Measurements from ENCODE around the gene TSPAN18. TPM values are rescaled to one million over a fixed set of nuclear protein-coding genes. Genes with fewer than 3 reads are reported as not detected.

Gene TSPAN18
- total RNA-seq, 3 donors from 2014 or later = 1.0 to 2.0 (median 1.8) TPM

- no peak for DNase-seq (ENCODE audit: low spot score in 2 of 2)
Measured at GRCh38 chr11:44748606-44749005, 21.8 kb downstream of the TSPAN18 start.

GRCh38 chr11:44749189-44749588, 22.4 kb downstream of the TSPAN18 start:
- no peak for DNase-seq (ENCODE audit: low spot score in 2 of 2)
- intact Hi-C loops (cut with DNase I; ENCODE audit: low total_unique reads) = no loop called here
- no peak overlapping the region for H3K27ac ChIP-seq
- TF ChIP-seq POLR2A (IDR thresholded peaks at IDR 0.05) (no peak), POLR2AphosphoS5 (IDR thresholded peaks at IDR 0.05) (no peak)
- TF ChIP-seq, protein P1, sequence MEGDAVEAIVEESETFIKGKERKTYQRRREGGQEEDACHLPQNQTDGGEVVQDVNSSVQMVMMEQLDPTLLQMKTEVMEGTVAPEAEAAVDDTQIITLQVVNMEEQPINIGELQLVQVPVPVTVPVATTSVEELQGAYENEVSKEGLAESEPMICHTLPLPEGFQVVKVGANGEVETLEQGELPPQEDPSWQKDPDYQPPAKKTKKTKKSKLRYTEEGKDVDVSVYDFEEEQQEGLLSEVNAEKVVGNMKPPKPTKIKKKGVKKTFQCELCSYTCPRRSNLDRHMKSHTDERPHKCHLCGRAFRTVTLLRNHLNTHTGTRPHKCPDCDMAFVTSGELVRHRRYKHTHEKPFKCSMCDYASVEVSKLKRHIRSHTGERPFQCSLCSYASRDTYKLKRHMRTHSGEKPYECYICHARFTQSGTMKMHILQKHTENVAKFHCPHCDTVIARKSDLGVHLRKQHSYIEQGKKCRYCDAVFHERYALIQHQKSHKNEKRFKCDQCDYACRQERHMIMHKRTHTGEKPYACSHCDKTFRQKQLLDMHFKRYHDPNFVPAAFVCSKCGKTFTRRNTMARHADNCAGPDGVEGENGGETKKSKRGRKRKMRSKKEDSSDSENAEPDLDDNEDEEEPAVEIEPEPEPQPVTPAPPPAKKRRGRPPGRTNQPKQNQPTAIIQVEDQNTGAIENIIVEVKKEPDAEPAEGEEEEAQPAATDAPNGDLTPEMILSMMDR (IDR thresholded peaks at IDR 0.05) = no peak
- no peaks in the 10 kb centered on the region for H3K27me3 ChIP-seq
- no peaks in the 10 kb centered on the region for H3K9me3 ChIP-seq
- no peaks in the 10 kb centered on the region for H3K4me1 ChIP-seq
- H3K4me3 ChIP-seq = no peak overlapping the region
- H3K36me3 ChIP-seq = no peaks in the 10 kb centered on the region

More at GRCh38 chr11:44748606-44749005, 21.8 kb downstream of the TSPAN18 start:
- H3K27ac ChIP-seq = no peak overlapping the region
- H3K4me1 ChIP-seq = no peaks in the 10 kb centered on the region
- H3K4me3 ChIP-seq = no peak overlapping the region
- intact Hi-C loops (cut with DNase I; ENCODE audit: low total_unique reads) = no loop called here
- no peaks in the 10 kb centered on the region for H3K36me3 ChIP-seq
- H3K27me3 ChIP-seq = no peaks in the 10 kb centered on the region
- TF ChIP-seq POLR2AphosphoS5 (IDR thresholded peaks at IDR 0.05) (no peak), POLR2A (IDR thresholded peaks at IDR 0.05) (no peak)
- TF ChIP-seq, protein P1 (IDR thresholded peaks at IDR 0.05) = no peak
- H3K9me3 ChIP-seq = no peaks in the 10 kb centered on the region

- DNase-seq (ENCODE audit: low spot score in 2 of 2) = no peak
- no peak for TF ChIP-seq POLR2A (IDR thresholded peaks at IDR 0.05)
- TF ChIP-seq, protein P1 (IDR thresholded peaks at IDR 0.05) = no peak
- no peak for TF ChIP-seq POLR2AphosphoS5 (IDR thresholded peaks at IDR 0.05)
- no peak overlapping the region for H3K4me3 ChIP-seq
- no peaks in the 10 kb centered on the region for H3K9me3 ChIP-seq
- no peaks in the 10 kb centered on the region for H3K4me1 ChIP-seq
- intact Hi-C loops (cut with DNase I; ENCODE audit: low total_unique reads) = no loop called here
- no peaks in the 10 kb centered on the region for H3K27me3 ChIP-seq
- H3K36me3 ChIP-seq = no peaks in the 10 kb centered on the region
- no peak overlapping the region for H3K27ac ChIP-seq
Measured at GRCh38 chr11:44750551-44751465, 24.0 kb downstream of the TSPAN18 start.

GRCh38 chr11:44752300-44752699, 25.5 kb downstream of the TSPAN18 start:
- Histone ChIP-seq H3K9me3 (no peaks in the 10 kb centered on the region), H3K4me3 (no peak overlapping the region), H3K36me3 (no peaks in the 10 kb centered on the region), H3K27me3 (no peaks in the 10 kb centered on the region), H3K27ac (no peak overlapping the region), H3K4me1 (no peaks in the 10 kb centered on the region)
- intact Hi-C loops (cut with DNase I; ENCODE audit: low total_unique reads) = no loop called here
- DNase-seq (ENCODE audit: low spot score in 2 of 2) = no peak
- TF ChIP-seq POLR2A (IDR thresholded peaks at IDR 0.05) = no peak
- no peak for TF ChIP-seq POLR2AphosphoS5 (IDR thresholded peaks at IDR 0.05)
- TF ChIP-seq, protein P1 (IDR thresholded peaks at IDR 0.05) = no peak

GRCh38 chr11:44752713-44753112, 26.0 kb downstream of the TSPAN18 start:
- H3K9me3 ChIP-seq = no peaks in the 10 kb centered on the region
- no peaks in the 10 kb centered on the region for H3K27me3 ChIP-seq
- intact Hi-C loops (cut with DNase I; ENCODE audit: low total_unique reads) = no loop called here
- no peaks in the 10 kb centered on the region for H3K4me1 ChIP-seq
- H3K4me3 ChIP-seq = no peak overlapping the region
- H3K36me3 ChIP-seq = no peaks in the 10 kb centered on the region
- no peak overlapping the region for H3K27ac ChIP-seq
- DNase-seq (ENCODE audit: low spot score in 2 of 2) = no peak
- TF ChIP-seq POLR2AphosphoS5 (IDR thresholded peaks at IDR 0.05) (no peak), POLR2A (IDR thresholded peaks at IDR 0.05) (no peak)
- TF ChIP-seq, protein P1 (IDR thresholded peaks at IDR 0.05) = no peak

All from breast epithelium (tissue), 4 donors.